HepG2 (cell line): ENCODE data around the gene PNPLA2. TPM values are rescaled to one million over a fixed set of nuclear protein-coding genes. Genes with fewer than 3 reads are reported as not detected.
A peak's percentile ranks its signal among the peaks of the same experiment; 100 is the strongest.

Source experiments
- ARHGAP35 ChIP-seq: sonication (generic); formaldehyde crosslinking; IDR thresholded peaks from 2 replicates; pipeline ENCODE4 v1.9.0; 2022; ENCODE audit warnings: mild to moderate bottlenecking, inconsistent platforms, moderate library complexity, missing genetic modification reagents, borderline replicate concordance
- FOXJ3 ChIP-seq: sonication (generic); formaldehyde crosslinking; IDR thresholded peaks from 2 replicates; pipeline ENCODE4 v1.4.0; 2020; ENCODE audit warnings: missing genetic modification reagents, mild to moderate bottlenecking, borderline replicate concordance
- FOXO1 ChIP-seq: sonication (generic); formaldehyde crosslinking; IDR thresholded peaks from 2 replicates; pipeline ENCODE4 v1.4.0; 2020; ENCODE audit warnings: missing genetic modification reagents
- GATAD1 ChIP-seq: IDR thresholded peaks from 2 replicates; pipeline ENCODE4 v1.6.1; 2016; ENCODE audit warnings: missing genetic modification reagents, missing compliant biosample characterization
- HCFC1 ChIP-seq: fragments of 150-350 bp; IDR thresholded peaks from 2 replicates; pipeline ENCODE4 v1.6.1; 2014; ENCODE audit warnings: low read depth, low read length
- HOMEZ ChIP-seq: IDR thresholded peaks from 2 replicates; pipeline ENCODE4 v1.6.1; 2016; ENCODE audit warnings: low read depth
- KAT8 ChIP-seq: IDR thresholded peaks from 2 replicates; pipeline ENCODE4 v1.6.1; 2016; ENCODE audit warnings: missing genetic modification reagents, missing compliant biosample characterization
- SMARCC2 ChIP-seq: fragments of 450-650 bp; IDR thresholded peaks from 2 replicates; pipeline ENCODE4 v1.6.1; 2017; ENCODE audit warnings: antibody characterized with exemption, mild to moderate bottlenecking
- SOX13 ChIP-seq, 3 experiments: fragments of 450-650 bp in 1 of 3; sonication (generic) in 1 of 3; formaldehyde crosslinking in 1 of 3; IDR thresholded peaks in 2 of 3; conservative IDR thresholded peaks in 1 of 3; 2 replicates each; pipeline versions ENCODE4 v1.5.0 to v1.6.1; 2016 to 2020; ENCODE audit warnings: antibody characterized with exemption in 1 of 3, mild to moderate bottlenecking in 1 of 3, missing compliant biosample characterization in 1 of 3, missing genetic modification reagents in 1 of 3, moderate library complexity in 1 of 3
- SUZ12 ChIP-seq: fragments of 150-350 bp; IDR thresholded peaks from 2 replicates; pipeline ENCODE4 v1.6.1; 2014; ENCODE audit warnings: low read depth, low read length
- ZGPAT ChIP-seq: IDR thresholded peaks from 2 replicates; pipeline ENCODE4 v1.6.1; 2016; ENCODE audit warnings: mild to moderate bottlenecking
- ZMYM3 ChIP-seq: sonication (generic); formaldehyde crosslinking; IDR thresholded peaks from 2 replicates; pipeline ENCODE4 v1.5.1; 2020; ENCODE audit warnings: mild to moderate bottlenecking, missing genetic modification reagents
- ZNF121 ChIP-seq: sonication (generic); formaldehyde crosslinking; IDR thresholded peaks from 2 replicates; pipeline ENCODE4 v1.5.0; 2020; ENCODE audit warnings: mild to moderate bottlenecking, missing genetic modification reagents
- ZNF33B ChIP-seq: sonication (generic); formaldehyde crosslinking; IDR thresholded peaks from 2 replicates; pipeline ENCODE4 v1.5.1; 2020; ENCODE audit warnings: mild to moderate bottlenecking, missing genetic modification reagents
- ZNF354B ChIP-seq: sonication (generic); formaldehyde crosslinking; IDR thresholded peaks from 2 replicates; pipeline ENCODE4 v1.8.0; 2022; ENCODE audit warnings: mild to moderate bottlenecking, missing genetic modification reagents
- ZNF574 ChIP-seq: sonication (generic); formaldehyde crosslinking; IDR thresholded peaks from 2 replicates; pipeline ENCODE4 v1.4.0; 2020; ENCODE audit warnings: missing genetic modification reagents
- polyA plus RNA-seq, 8 experiments: library from polyadenylated mRNA; depleted of rRNA in 3 of 8; stranded (reverse) in 7 of 8; unstranded in 1 of 8; fragments of >200 nt; fragmentation: Illumina TruSeq in 4 of 8; extraction: Trizol in 4 of 8; gene quantifications; 2 replicates each; pipeline versions ENCODE4 v1.2.1 to v1.2.3, GENCODE V29; 2011 to 2016; ENCODE audit warnings: low read depth in 4 of 8, missing spikeins in 1 of 8, mixed read lengths in 1 of 8; ENCODE audit not compliant: insufficient read depth in 1 of 8
- total RNA-seq, 5 experiments: library from RNA; depleted of rRNA; stranded (reverse); fragments of >200 nt; fragmentation: Illumina TruSeq; extraction: Trizol; gene quantifications; 2 replicates each; pipeline ENCODE4 v1.2.3, GENCODE V29; 2016; ENCODE audit warnings: low read depth in 1 of 5
- TF ChIP-seq, protein P1 (sequence below): sonication (generic); formaldehyde crosslinking; IDR thresholded peaks from 2 replicates; pipeline ENCODE4 v1.5.1; 2020; ENCODE audit warnings: mild to moderate bottlenecking, missing genetic modification reagents, moderate library complexity
- TF ChIP-seq, protein P2 (sequence below): sonication (generic); formaldehyde crosslinking; IDR thresholded peaks from 2 replicates; pipeline ENCODE4 v1.5.0; 2020; ENCODE audit warnings: missing genetic modification reagents

PNPLA2 gene
- total and polyA plus RNA-seq, 2 of the 13 experiments (the other 11 are each of a cell fraction or from before 2014, with no cell fraction given) = 10.5 to 43.2 TPM

DNA sequence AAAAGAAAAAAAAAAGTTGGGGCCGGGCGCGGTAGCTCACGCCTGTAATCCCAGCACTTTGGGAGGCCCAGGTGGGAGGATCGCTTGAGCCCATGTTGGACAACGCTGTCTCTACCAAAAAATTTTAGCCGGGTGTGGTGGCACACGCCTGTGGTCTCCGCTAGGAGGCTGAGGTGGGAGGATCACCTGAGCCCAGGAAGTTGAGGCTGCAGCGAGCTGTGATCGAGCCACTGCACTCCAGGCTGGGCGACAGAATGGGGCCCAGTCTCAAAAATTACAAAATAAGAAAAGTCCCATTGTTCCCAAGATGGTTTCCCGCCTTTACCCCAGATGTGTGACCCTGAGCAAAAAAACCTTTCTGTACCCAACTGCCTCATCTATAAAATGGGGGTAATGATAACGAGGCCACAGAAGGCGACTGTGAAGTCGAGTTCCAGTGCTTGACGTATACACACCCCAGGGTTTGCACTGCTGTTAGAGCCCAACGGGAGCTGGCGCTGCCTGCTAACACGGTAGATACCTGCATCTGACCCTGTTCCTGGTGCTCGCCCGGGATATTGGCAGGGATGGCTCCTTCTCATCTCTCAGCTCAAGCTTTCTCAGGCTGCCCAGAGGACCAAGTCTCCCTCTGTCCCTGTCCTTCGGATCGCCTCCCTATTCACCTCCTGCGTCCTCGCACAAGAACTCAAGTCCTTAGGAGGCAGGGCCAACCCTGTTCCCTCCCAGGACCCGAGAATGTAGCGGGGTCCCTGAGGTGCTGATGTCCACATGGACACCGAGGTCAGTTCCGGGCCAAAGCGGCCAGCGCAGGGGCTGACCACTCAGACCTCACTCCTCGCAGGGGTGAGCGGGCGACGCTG, 10.1 kb upstream of the PNPLA2 start (continued):
- TF ChIP-seq, protein P1, sequence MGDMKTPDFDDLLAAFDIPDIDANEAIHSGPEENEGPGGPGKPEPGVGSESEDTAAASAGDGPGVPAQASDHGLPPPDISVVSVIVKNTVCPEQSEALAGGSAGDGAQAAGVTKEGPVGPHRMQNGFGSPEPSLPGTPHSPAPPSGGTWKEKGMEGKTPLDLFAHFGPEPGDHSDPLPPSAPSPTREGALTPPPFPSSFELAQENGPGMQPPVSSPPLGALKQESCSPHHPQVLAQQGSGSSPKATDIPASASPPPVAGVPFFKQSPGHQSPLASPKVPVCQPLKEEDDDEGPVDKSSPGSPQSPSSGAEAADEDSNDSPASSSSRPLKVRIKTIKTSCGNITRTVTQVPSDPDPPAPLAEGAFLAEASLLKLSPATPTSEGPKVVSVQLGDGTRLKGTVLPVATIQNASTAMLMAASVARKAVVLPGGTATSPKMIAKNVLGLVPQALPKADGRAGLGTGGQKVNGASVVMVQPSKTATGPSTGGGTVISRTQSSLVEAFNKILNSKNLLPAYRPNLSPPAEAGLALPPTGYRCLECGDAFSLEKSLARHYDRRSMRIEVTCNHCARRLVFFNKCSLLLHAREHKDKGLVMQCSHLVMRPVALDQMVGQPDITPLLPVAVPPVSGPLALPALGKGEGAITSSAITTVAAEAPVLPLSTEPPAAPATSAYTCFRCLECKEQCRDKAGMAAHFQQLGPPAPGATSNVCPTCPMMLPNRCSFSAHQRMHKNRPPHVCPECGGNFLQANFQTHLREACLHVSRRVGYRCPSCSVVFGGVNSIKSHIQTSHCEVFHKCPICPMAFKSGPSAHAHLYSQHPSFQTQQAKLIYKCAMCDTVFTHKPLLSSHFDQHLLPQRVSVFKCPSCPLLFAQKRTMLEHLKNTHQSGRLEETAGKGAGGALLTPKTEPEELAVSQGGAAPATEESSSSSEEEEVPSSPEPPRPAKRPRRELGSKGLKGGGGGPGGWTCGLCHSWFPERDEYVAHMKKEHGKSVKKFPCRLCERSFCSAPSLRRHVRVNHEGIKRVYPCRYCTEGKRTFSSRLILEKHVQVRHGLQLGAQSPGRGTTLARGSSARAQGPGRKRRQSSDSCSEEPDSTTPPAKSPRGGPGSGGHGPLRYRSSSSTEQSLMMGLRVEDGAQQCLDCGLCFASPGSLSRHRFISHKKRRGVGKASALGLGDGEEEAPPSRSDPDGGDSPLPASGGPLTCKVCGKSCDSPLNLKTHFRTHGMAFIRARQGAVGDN (CRISPR knock-in tag) = no peak
- TF ChIP-seq HCFC1 (no peak), FOXO1 (CRISPR knock-in tag) (no peak), SUZ12 (no peak), KAT8 (CRISPR knock-in tag) (no peak), ARHGAP35 (no peak), ZNF574 (CRISPR knock-in tag) (no peak), GATAD1 (CRISPR knock-in tag) (no peak), ZMYM3 (peak; percentile 41; the same call in 1 of the 2 replicates), ZGPAT (no peak), HOMEZ (CRISPR knock-in tag) (peak; percentile 43; the same call in 1 of the 2 replicates), SMARCC2 (no peak), ZNF354B (CRISPR knock-in tag) (no peak; the same call in 1 of the 2 replicates), ZNF33B (CRISPR knock-in tag) (no peak), ZNF121 (CRISPR knock-in tag) (no peak), SOX13 (IDR thresholded peaks at IDR 0.05) (no peak), SOX13 (CRISPR knock-in tag; conservative IDR thresholded peaks at IDR 0.05 in 1 of 2, IDR thresholded peaks at IDR 0.05 in 1 of 2) (no peak), FOXJ3 (CRISPR knock-in tag) (no peak)
- TF ChIP-seq, protein P2, sequence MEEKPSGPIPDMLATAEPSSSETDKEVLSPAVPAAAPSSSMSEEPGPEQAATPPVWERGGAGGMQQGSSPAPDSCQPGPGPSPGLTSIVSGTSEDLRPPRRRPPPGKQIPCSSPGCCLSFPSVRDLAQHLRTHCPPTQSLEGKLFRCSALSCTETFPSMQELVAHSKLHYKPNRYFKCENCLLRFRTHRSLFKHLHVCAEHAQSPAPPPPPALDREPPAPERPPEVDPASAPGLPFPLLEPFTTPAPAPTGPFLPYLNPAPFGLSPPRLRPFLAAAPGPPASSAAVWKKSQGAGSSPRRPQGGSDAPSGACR (CRISPR knock-in tag) = no peak
